Lower leg skin (tissue), 4 donors: Measurements from ENCODE around the gene RABL2A. TPM values are rescaled to one million over a fixed set of nuclear protein-coding genes. Genes with fewer than 3 reads are reported as not detected.
"Not testable (repeated sequence)": the region's sequence is repeated elsewhere in the genome, so short reads cannot be mapped to it uniquely, and the experiment has no call there.

Experiments
- DNase-seq, 2 donors: peaks; one replicate each; pipeline ENCODE4 v3.0.0-alpha.2; 2019; ENCODE audit warnings: low spot score in 2 of 2
- H3K4me3 ChIP-seq: fragments of 200-600 bp; sonication (generic); 2 replicates; pipeline ENCODE4 v1.5.1; 2017; ENCODE audit warnings: mild to moderate bottlenecking, low read depth; ENCODE audit not compliant: poor library complexity, severe bottlenecking
- WGBS, 2 donors: methylation state at CpG; one replicate each; pipeline ENCODE4 v1.1.5; 2018; 5-methylcytosine and 5-hydroxymethylcytosine counted together
- intact Hi-C: fragments of 100-400 bp; cut with DNase I; formaldehyde crosslinking; loops from one replicate; pipeline ENCODE4 v1.15.0; 2023; ENCODE audit warnings: low total_unique reads
- total RNA-seq, 4 donors: library from RNA; depleted of rRNA; stranded (reverse); fragments of >200 nt; gene quantifications; one replicate each; pipeline ENCODE4 v1.1.0, GENCODE V29; 2016

RABL2A gene
- total RNA-seq, 4 donors from 2014 or later: 9.2 to 18.0 (median 12.1) TPM

GRCh38 chr2:113635358-113635757 is 8.3 kb downstream of the RABL2A start:
- WGBS, 2 donors: 83 to 90% methylated on average over 12 of the region's 12 CpGs
- H3K4me3 ChIP-seq, intact Hi-C loops, DNase-seq: not testable (repeated sequence)

GRCh38 chr2:113636226-113636625 is 9.2 kb downstream of the RABL2A start:
- WGBS, 2 donors: 92 to 94% methylated on average over 4 of the region's 4 CpGs
- intact Hi-C loops, DNase-seq, H3K4me3 ChIP-seq: not testable (repeated sequence)

- DNase-seq, H3K4me3 ChIP-seq, intact Hi-C loops: not testable (repeated sequence)
- 68 to 83% methylated on average over 3 of the region's 3 CpGs for WGBS, 2 donors
These were observed 11.0 kb downstream of the RABL2A start for GRCh38 chr2:113638084-113638483.

GRCh38 chr2:113646217-113646616 is 19.2 kb downstream of the RABL2A start:
- intact Hi-C loops: not testable (repeated sequence)
- 83 to 100% methylated on average over 1 to 2 of the region's 2 CpGs for WGBS, 2 donors

GRCh38 chr2:113650834-113651815 is 24.1 kb downstream of the RABL2A start:
- intact Hi-C loops, DNase-seq, H3K4me3 ChIP-seq: not testable (repeated sequence)
- 62 to 77% methylated on average over 2 to 6 of the region's 14 CpGs for WGBS, 2 donors

More at GRCh38 chr2:113646217-113646616, 19.2 kb downstream of the RABL2A start:
- DNase-seq, H3K4me3 ChIP-seq: not testable (repeated sequence)

GRCh38 chr2:113652599-113652998 is 25.5 kb downstream of the RABL2A start:
- intact Hi-C loops, H3K4me3 ChIP-seq, DNase-seq: not testable (repeated sequence)
- 80% methylated on average over 1 of the region's 3 CpGs; no CpG with 5 or more reads in 1 of the 2 donors for WGBS, 2 donors

- WGBS, 2 donors: 83 to 89% methylated on average over 23 to 27 of the region's 27 CpGs
- DNase-seq, H3K4me3 ChIP-seq, intact Hi-C loops: not testable (repeated sequence)
These were observed 29.1 kb downstream of the RABL2A start for GRCh38 chr2:113656031-113656624.

- DNase-seq, intact Hi-C loops, H3K4me3 ChIP-seq: not testable (repeated sequence)
- 95 to 97% methylated on average over 17 of the region's 17 CpGs for WGBS, 2 donors
These were observed 30.7 kb downstream of the RABL2A start for GRCh38 chr2:113657735-113658134.

GRCh38 chr2:113663285-113664060 is 36.4 kb downstream of the RABL2A start:
- 60 to 75% methylated on average over 10 of the region's 10 CpGs for WGBS, 2 donors
- DNase-seq, H3K4me3 ChIP-seq, intact Hi-C loops: not testable (repeated sequence)

- DNase-seq, H3K4me3 ChIP-seq, intact Hi-C loops: not testable (repeated sequence)
- WGBS, 2 donors: 84 to 87% methylated on average over 6 of the region's 6 CpGs
These were observed 37.9 kb downstream of the RABL2A start for GRCh38 chr2:113664761-113665533.

GRCh38 chr2:113669013-113669412 is 41.9 kb downstream of the RABL2A start:
- 86% methylated on average over 10 to 19 of the region's 21 CpGs for WGBS, 2 donors
- intact Hi-C loops: not testable (repeated sequence)

More at GRCh38 chr2:113669013-113669412, 41.9 kb downstream of the RABL2A start:
- H3K4me3 ChIP-seq, DNase-seq: not testable (repeated sequence)
